ENCODE data around the gene TRPC6. TPM values are rescaled to one million over a fixed set of nuclear protein-coding genes. Genes with fewer than 3 reads are reported as not detected.

The TRPC6 gene
- total RNA-seq, 4 donors from 2014 or later = 0.11 to 0.29 (median 0.20) TPM; not detected in 1

DNA sequence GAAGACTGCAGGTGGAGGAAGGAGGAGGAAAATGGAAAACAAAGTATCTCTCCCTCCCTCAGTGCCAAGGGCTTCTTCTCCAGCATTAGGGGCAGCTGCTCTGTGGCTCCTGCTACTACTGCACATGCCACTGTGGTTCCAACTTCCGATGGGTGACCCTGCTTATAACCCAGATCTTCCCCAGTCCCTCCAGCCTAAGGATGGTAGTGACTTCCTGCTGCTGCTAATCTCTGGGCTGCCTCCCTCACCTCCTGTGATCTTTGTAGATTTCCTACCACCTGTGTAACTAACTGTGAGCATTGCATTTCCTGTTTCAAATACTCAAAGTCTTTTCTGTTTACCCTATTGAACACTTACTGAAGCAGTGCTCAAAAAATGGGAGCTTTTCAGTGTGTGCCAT is 28.7 kb upstream of the TRPC6 start:
- TF ChIP-seq, protein P1, sequence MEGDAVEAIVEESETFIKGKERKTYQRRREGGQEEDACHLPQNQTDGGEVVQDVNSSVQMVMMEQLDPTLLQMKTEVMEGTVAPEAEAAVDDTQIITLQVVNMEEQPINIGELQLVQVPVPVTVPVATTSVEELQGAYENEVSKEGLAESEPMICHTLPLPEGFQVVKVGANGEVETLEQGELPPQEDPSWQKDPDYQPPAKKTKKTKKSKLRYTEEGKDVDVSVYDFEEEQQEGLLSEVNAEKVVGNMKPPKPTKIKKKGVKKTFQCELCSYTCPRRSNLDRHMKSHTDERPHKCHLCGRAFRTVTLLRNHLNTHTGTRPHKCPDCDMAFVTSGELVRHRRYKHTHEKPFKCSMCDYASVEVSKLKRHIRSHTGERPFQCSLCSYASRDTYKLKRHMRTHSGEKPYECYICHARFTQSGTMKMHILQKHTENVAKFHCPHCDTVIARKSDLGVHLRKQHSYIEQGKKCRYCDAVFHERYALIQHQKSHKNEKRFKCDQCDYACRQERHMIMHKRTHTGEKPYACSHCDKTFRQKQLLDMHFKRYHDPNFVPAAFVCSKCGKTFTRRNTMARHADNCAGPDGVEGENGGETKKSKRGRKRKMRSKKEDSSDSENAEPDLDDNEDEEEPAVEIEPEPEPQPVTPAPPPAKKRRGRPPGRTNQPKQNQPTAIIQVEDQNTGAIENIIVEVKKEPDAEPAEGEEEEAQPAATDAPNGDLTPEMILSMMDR (IDR thresholded peaks at IDR 0.05 in 4 of 5, conservative IDR thresholded peaks at IDR 0.05 in 1 of 5) = no peak
- TF ChIP-seq POLR2A (IDR thresholded peaks at IDR 0.05) = no peak
- intact Hi-C loops (cut with DNase I; ENCODE audit: low total_unique reads) (no loop called here), in situ Hi-C loops (cut with MboI; ENCODE audit: low sequenced_read_pairs in 4 of 4) (no loop called here)
- Histone ChIP-seq H3K9me3 (no peaks in the 10 kb centered on the region), H3K4me3 (no peak overlapping the region), H3K27me3 (no peaks in the 10 kb centered on the region), H3K4me1 (no peaks in the 10 kb centered on the region), H3K27ac (no peak overlapping the region), H3K36me3 (no peaks in the 10 kb centered on the region)
- DNase-seq = no peak
- ATAC-seq = no peak

DNA sequence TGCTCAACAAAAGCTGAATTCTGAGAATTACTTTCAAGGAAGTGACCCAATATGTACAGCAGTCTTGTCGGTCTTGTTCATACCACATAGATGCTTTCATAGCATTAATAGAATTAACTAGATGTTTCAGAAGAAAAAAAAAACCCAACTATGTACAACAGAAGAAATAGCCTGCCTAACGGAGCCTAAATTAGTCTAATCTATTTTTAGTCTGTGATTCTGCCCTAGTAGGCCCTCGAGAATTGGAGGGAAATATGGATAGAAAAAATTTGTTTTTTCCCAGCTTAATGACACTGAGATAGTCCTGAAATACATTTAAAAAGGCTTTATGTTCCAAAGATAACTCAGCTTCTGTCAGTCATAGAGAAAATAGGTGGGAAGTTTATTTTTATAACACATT is 17.1 kb upstream of the TRPC6 start:
- DNase-seq (no peak), ATAC-seq (no peak)
- Histone ChIP-seq H3K36me3 (no peaks in the 10 kb centered on the region), H3K4me1 (no peaks in the 10 kb centered on the region), H3K4me3 (no peak overlapping the region), H3K27ac (no peak overlapping the region), H3K27me3 (no peaks in the 10 kb centered on the region), H3K9me3 (no peaks in the 10 kb centered on the region)
- intact Hi-C loops (cut with DNase I; ENCODE audit: low total_unique reads) = no loop called here
- in situ Hi-C loops (cut with MboI; ENCODE audit: low sequenced_read_pairs in 4 of 4) = no loop called here
- no peak for TF ChIP-seq POLR2A (IDR thresholded peaks at IDR 0.05)

DNA sequence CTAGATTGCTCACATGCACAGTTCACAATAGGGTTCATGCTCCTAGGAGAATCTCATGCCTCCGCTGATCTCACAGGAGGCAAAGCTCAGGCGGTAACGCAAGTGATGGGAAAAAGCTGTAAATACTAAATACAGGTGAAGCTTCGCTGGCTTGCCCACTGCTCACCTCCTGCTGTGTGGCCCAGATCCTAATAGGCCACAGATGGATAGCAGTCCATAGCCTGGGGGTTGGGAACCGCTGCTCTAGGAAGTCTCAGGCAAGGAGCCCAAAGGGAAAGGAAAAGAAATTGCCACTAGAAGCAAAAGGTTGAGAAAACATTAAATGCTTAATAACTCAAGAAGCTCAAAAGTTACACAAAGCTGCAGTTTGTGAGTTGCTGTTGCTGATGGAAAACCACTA is 3.2 kb upstream of the TRPC6 start:
- no peak for TF ChIP-seq POLR2A (IDR thresholded peaks at IDR 0.05)
- TF ChIP-seq, protein P1 (IDR thresholded peaks at IDR 0.05 in 4 of 5, conservative IDR thresholded peaks at IDR 0.05 in 1 of 5) = no peak
- in situ Hi-C loops (cut with MboI; ENCODE audit: low sequenced_read_pairs in 4 of 4) = no loop called here
- no peak for ATAC-seq
- Histone ChIP-seq H3K27me3 (peaks cover 11 to 20% (median 13%) of the 10 kb centered on the region in 3 donors), H3K4me1 (no peaks in the 10 kb centered on the region), H3K27ac (no peak overlapping the region), H3K9me3 (peaks cover 0 to 3% (median 0%) of the 10 kb centered on the region in 3 donors), H3K4me3 (no peak overlapping the region), H3K36me3 (no peaks in the 10 kb centered on the region)
- DNase-seq = no peak
- intact Hi-C loops (cut with DNase I; ENCODE audit: low total_unique reads) = no loop called here

DNA sequence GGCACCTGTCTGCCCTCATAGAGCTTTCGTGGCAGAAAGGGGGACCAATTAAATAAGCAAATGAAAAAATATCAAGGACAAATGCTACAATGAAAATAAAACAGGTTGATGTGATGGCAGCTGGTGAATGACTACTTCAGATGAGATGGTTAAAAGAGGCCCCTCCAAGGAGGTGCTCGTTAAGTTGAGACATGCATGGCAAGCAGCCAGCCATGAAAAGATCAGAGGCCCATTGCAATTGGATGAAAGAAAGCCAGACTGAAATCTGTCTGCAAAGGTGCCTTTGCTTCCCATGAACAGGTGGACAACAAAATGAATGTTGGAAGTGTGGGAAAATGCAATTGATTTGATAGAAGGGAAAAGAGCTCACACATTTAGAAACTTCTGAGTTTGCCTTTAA is 848 bp upstream of the TRPC6 start:
- peaks cover 15 to 26% (median 16%) of the 10 kb centered on the region in 3 donors for H3K27me3 ChIP-seq
- no peak for ATAC-seq
- H3K4me3 ChIP-seq = no peak overlapping the region
- no peaks in the 10 kb centered on the region for H3K4me1 ChIP-seq
- no peak for DNase-seq
- no peak overlapping the region for H3K27ac ChIP-seq
- in situ Hi-C loops (cut with MboI; ENCODE audit: low sequenced_read_pairs in 4 of 4) = no loop called here
- TF ChIP-seq, protein P1 (IDR thresholded peaks at IDR 0.05 in 4 of 5, conservative IDR thresholded peaks at IDR 0.05 in 1 of 5) = no peak
- TF ChIP-seq POLR2A (IDR thresholded peaks at IDR 0.05) = no peak
- intact Hi-C loops (cut with DNase I; ENCODE audit: low total_unique reads) = no loop called here
- peaks cover 0 to 3% (median 0%) of the 10 kb centered on the region in 3 donors for H3K9me3 ChIP-seq
- H3K36me3 ChIP-seq = no peaks in the 10 kb centered on the region

DNA sequence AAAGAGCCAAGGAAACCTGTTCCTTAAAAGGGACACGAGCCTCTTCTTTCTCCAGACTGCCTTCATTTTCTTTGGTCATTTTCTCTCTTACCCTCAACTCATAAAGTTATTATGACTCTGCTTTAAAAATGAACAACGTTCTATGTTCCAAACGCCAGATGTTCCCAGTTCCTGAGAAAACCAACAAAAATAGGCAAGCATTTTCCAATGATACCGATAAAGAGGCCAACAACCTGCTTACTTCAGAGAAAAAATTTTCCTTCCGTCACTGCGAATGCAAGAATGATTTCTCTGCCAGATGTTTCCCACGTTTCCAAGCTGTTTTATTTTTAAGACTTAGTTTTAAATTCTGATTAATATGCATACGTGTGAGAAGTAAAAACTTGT is 315 bp upstream of the TRPC6 start:
- Histone ChIP-seq H3K27ac (peak overlapping the region in 3 of 4 donors; percentile 28 to 43 (median 39)), H3K36me3 (no peaks in the 10 kb centered on the region), H3K4me1 (no peaks in the 10 kb centered on the region), H3K9me3 (peaks cover 0 to 3% (median 0%) of the 10 kb centered on the region in 3 donors), H3K4me3 (peak overlapping the region; percentile 42 to 55 (median 48)), H3K27me3 (peaks cover 15 to 26% (median 16%) of the 10 kb centered on the region in 3 donors)
- no peak for TF ChIP-seq POLR2A (IDR thresholded peaks at IDR 0.05)
- TF ChIP-seq, protein P1 (IDR thresholded peaks at IDR 0.05 in 4 of 5, conservative IDR thresholded peaks at IDR 0.05 in 1 of 5) = no peak
- intact Hi-C loops (cut with DNase I; ENCODE audit: low total_unique reads) (no loop called here), in situ Hi-C loops (cut with MboI; ENCODE audit: low sequenced_read_pairs in 4 of 4) (no loop called here)
- ATAC-seq (no peak), DNase-seq (no peak)
